HL-60 (cell line): ENCODE results near the gene FCAMR.

ENCODE experiments used
- DNase-seq, 2 experiments: peaks; one replicate each; pipeline ENCODE4 v3.0.0-alpha.2; 2010 to 2020; ENCODE audit warnings: low read depth in 1 of 2, low spot score in 1 of 2
- H3K27ac ChIP-seq: fragments of 250-450 bp; sonication (Bioruptor Pico); replicated peaks from 2 replicates; pipeline ENCODE4 v1.5.1; 2020; ENCODE audit warnings: mild to moderate bottlenecking, moderate library complexity
- H3K27me3 ChIP-seq: fragments of 250-450 bp; sonication (Bioruptor Pico); 2 replicates; pipeline ENCODE4 v1.5.1; 2021; ENCODE audit warnings: mild to moderate bottlenecking, moderate library complexity; ENCODE audit not compliant: insufficient read depth, poor library complexity, severe bottlenecking
- H3K4me3 ChIP-seq: replicated peaks from 2 replicates; pipeline ENCODE4 v1.5.1; 2011; ENCODE audit warnings: mild to moderate bottlenecking, control low read depth, low read length; ENCODE audit not compliant: insufficient read depth
- CTCF ChIP-seq: IDR thresholded peaks from one replicate; pipeline ENCODE4 v1.5.1; 2011; ENCODE audit warnings: low read length, control low read depth, inconsistent platforms; ENCODE audit not compliant: insufficient read depth
- GABPA ChIP-seq: IDR thresholded peaks from 2 replicates; pipeline ENCODE4 v1.6.1; 2012; ENCODE audit warnings: low read depth
- POLR2AphosphoS5 ChIP-seq: IDR thresholded peaks from 2 replicates; pipeline ENCODE4 v1.6.1; 2012; ENCODE audit warnings: low read depth
- REST ChIP-seq: IDR thresholded peaks from 2 replicates; pipeline ENCODE4 v1.6.1; 2012; ENCODE audit warnings: low read depth; ENCODE audit not compliant: insufficient replicate concordance
- SPI1 ChIP-seq: IDR thresholded peaks from 2 replicates; pipeline ENCODE4 v1.6.1; 2012; ENCODE audit warnings: low read depth, mild to moderate bottlenecking, borderline replicate concordance

The FCAMR gene

GRCh38 chr1:206935491-206936067 lies 34.7 kb downstream of the FCAMR start:
- Histone ChIP-seq H3K27me3 (no peaks in the 10 kb centered on the region), H3K27ac (no peak overlapping the region), H3K4me3 (no peak overlapping the region)
- peak in 1 of 2 experiments; percentile 42 for DNase-seq
- TF ChIP-seq POLR2AphosphoS5: no peak
- TF ChIP-seq CTCF: peak; percentile 59

- peak in 1 of 2 experiments; percentile 54 for DNase-seq
- Histone ChIP-seq H3K27me3 (no peaks in the 10 kb centered on the region), H3K27ac (no peak overlapping the region), H3K4me3 (no peak overlapping the region)
- TF ChIP-seq CTCF (peak; percentile 63), REST (no peak)
These were observed 36.8 kb downstream of the FCAMR start for GRCh38 chr1:206933333-206933945.

GRCh38 chr1:206932177-206932576 lies 38.1 kb downstream of the FCAMR start:
- DNase-seq: no peak
- Histone ChIP-seq H3K27me3 (no peaks in the 10 kb centered on the region), H3K4me3 (no peak overlapping the region), H3K27ac (no peak overlapping the region)
- no peak for TF ChIP-seq REST
- no peak for TF ChIP-seq SPI1

- Histone ChIP-seq H3K27ac (no peak overlapping the region), H3K4me3 (no peak overlapping the region), H3K27me3 (no peaks in the 10 kb centered on the region)
- DNase-seq: no peak
- TF ChIP-seq GABPA (no peak), CTCF (no peak)
These were observed 38.6 kb downstream of the FCAMR start for GRCh38 chr1:206931709-206932108.
